Memory B cell (primary cell): ENCODE measurements around the gene SENP2.
"Not testable (repeated sequence)": the region's sequence is repeated elsewhere in the genome, so short reads cannot be mapped to it uniquely, and the experiment has no call there.

Experiments used
- ATAC-seq: fragments of 150-1000 bp; cut with Tn5 transposase; 2 replicates; pipeline ENCODE4 v1.10.0; 2021; ENCODE audit warnings: low read depth, mild to moderate bottlenecking, moderate library complexity
- DNase-seq, 2 donors: peaks; one replicate each; pipeline ENCODE4 v3.0.0; 2022; ENCODE audit warnings: low spot score in 2 of 2
- H3K27ac Mint-ChIP-seq: one replicate; pipeline ENCODE4 v1.8.0; 2022; ENCODE audit warnings: mild to moderate bottlenecking, moderate library complexity, mixed read lengths
- H3K27me3 Mint-ChIP-seq: one replicate; pipeline ENCODE4 v1.8.0; 2022; ENCODE audit warnings: mixed read lengths
- H3K36me3 Mint-ChIP-seq: one replicate; pipeline ENCODE4 v1.8.0; 2022; ENCODE audit warnings: mild to moderate bottlenecking, mixed read lengths
- H3K4me1 Mint-ChIP-seq: one replicate; pipeline ENCODE4 v1.8.0; 2022; ENCODE audit warnings: mixed read lengths
- H3K4me3 Mint-ChIP-seq: one replicate; pipeline ENCODE4 v1.8.0; 2022; ENCODE audit warnings: mild to moderate bottlenecking, moderate library complexity, mixed read lengths
- H3K9me3 Mint-ChIP-seq: one replicate; pipeline ENCODE4 v1.8.0; 2022; ENCODE audit warnings: mixed read lengths

Gene SENP2

GRCh38 chr3:185585859-185586685, at the start of gene SENP2:
Gene SENP2 (plus strand): TSS chr3:185586295. CDS start chr3:185586414, 119 bp downstream.
- Mint-ChIP-seq H3K4me3 (peak within 1 kb of the TSS; percentile 90), H3K4me1 (peaks cover 17% of the 10 kb centered on the region), H3K27ac (peak within 1 kb of the TSS; percentile 93), H3K36me3 (peaks cover 2% of the 10 kb centered on the region), H3K9me3 (no peaks in the 10 kb centered on the region), H3K27me3 (no peaks in the 10 kb centered on the region)
- DNase-seq (peak; percentile 98 to 100), ATAC-seq (peak; percentile 87)

- H3K4me1 Mint-ChIP-seq: peaks cover 5% of the 10 kb centered on the region
- peak overlapping the region; percentile 65 for H3K4me3 Mint-ChIP-seq
Observed at GRCh38 chr3:185537369-185537970, 48.6 kb upstream of the SENP2 start.

GRCh38 chr3:185539934-185540333, 46.2 kb upstream of the SENP2 start:
- Mint-ChIP-seq H3K4me3 (no peak overlapping the region), H3K4me1 (peaks cover 5% of the 10 kb centered on the region), H3K27me3 (no peaks in the 10 kb centered on the region), H3K27ac (no peak overlapping the region), H3K36me3 (no peaks in the 10 kb centered on the region), H3K9me3 (no peaks in the 10 kb centered on the region)
- no peak for DNase-seq
- no peak for ATAC-seq

More at GRCh38 chr3:185537369-185537970, 48.6 kb upstream of the SENP2 start:
- DNase-seq (no peak), ATAC-seq (peak; percentile 84)
- Mint-ChIP-seq H3K9me3 (no peaks in the 10 kb centered on the region), H3K36me3 (no peaks in the 10 kb centered on the region), H3K27me3 (no peaks in the 10 kb centered on the region), H3K27ac (peak overlapping the region; percentile 32)

- H3K9me3 Mint-ChIP-seq: no peaks in the 10 kb centered on the region
- H3K27me3 Mint-ChIP-seq: no peaks in the 10 kb centered on the region
- peaks cover 5% of the 10 kb centered on the region for H3K4me1 Mint-ChIP-seq
Observed at GRCh38 chr3:185540695-185541094, 45.4 kb upstream of the SENP2 start.

GRCh38 chr3:185549122-185549521, 37.0 kb upstream of the SENP2 start:
- peaks cover 6% of the 10 kb centered on the region for H3K4me1 Mint-ChIP-seq
- H3K36me3 Mint-ChIP-seq: no peaks in the 10 kb centered on the region
- DNase-seq: no peak

More at GRCh38 chr3:185540695-185541094, 45.4 kb upstream of the SENP2 start:
- no peak for ATAC-seq
- H3K27ac Mint-ChIP-seq: no peak overlapping the region
- no peak for DNase-seq
- H3K4me3 Mint-ChIP-seq: no peak overlapping the region
- H3K36me3 Mint-ChIP-seq: no peaks in the 10 kb centered on the region

GRCh38 chr3:185549651-185550111, 36.4 kb upstream of the SENP2 start:
- no peak overlapping the region for H3K4me3 Mint-ChIP-seq
- H3K36me3 Mint-ChIP-seq: no peaks in the 10 kb centered on the region
- ATAC-seq (no peak), DNase-seq (no peak)
- no peak overlapping the region for H3K27ac Mint-ChIP-seq
- H3K27me3 Mint-ChIP-seq: no peaks in the 10 kb centered on the region
- H3K9me3 Mint-ChIP-seq: no peaks in the 10 kb centered on the region
- peaks cover 6% of the 10 kb centered on the region for H3K4me1 Mint-ChIP-seq

More at GRCh38 chr3:185549122-185549521, 37.0 kb upstream of the SENP2 start:
- H3K9me3 Mint-ChIP-seq: no peaks in the 10 kb centered on the region
- no peak overlapping the region for H3K27ac Mint-ChIP-seq
- no peaks in the 10 kb centered on the region for H3K27me3 Mint-ChIP-seq
- H3K4me3 Mint-ChIP-seq: no peak overlapping the region
- ATAC-seq: no peak

GRCh38 chr3:185552358-185552877, 33.7 kb upstream of the SENP2 start, which contains the start of gene LIPH:
Gene LIPH (minus strand): TSS chr3:185552588. CDS start chr3:185552471, 117 bp downstream.
- Mint-ChIP-seq H3K4me1 (peaks cover 6% of the 10 kb centered on the region), H3K27me3 (no peaks in the 10 kb centered on the region), H3K4me3 (no peak within 1 kb of the TSS), H3K36me3 (no peaks in the 10 kb centered on the region), H3K27ac (no peak within 1 kb of the TSS), H3K9me3 (no peaks in the 10 kb centered on the region)
- DNase-seq (no peak), ATAC-seq (no peak)

- no peaks in the 10 kb centered on the region for H3K9me3 Mint-ChIP-seq
- H3K27me3 Mint-ChIP-seq: peaks cover 2% of the 10 kb centered on the region
- no peaks in the 10 kb centered on the region for H3K36me3 Mint-ChIP-seq
- no peak for ATAC-seq
- no peak overlapping the region for H3K27ac Mint-ChIP-seq
- DNase-seq: no peak
- peaks cover 16% of the 10 kb centered on the region for H3K4me1 Mint-ChIP-seq
- H3K4me3 Mint-ChIP-seq: no peak overlapping the region
Observed at GRCh38 chr3:185555101-185555501, 31.0 kb upstream of the SENP2 start.

GRCh38 chr3:185555860-185556347, 30.2 kb upstream of the SENP2 start:
- Mint-ChIP-seq H3K27ac (no peak overlapping the region), H3K4me1 (peaks cover 16% of the 10 kb centered on the region), H3K27me3 (peaks cover 2% of the 10 kb centered on the region), H3K36me3 (no peaks in the 10 kb centered on the region), H3K4me3 (no peak overlapping the region), H3K9me3 (no peaks in the 10 kb centered on the region)
- DNase-seq (no peak), ATAC-seq (no peak)

- not testable (repeated sequence) for ATAC-seq, DNase-seq, H3K36me3 Mint-ChIP-seq, H3K27me3 Mint-ChIP-seq, H3K9me3 Mint-ChIP-seq, H3K27ac Mint-ChIP-seq, H3K4me3 Mint-ChIP-seq
- H3K4me1 Mint-ChIP-seq: peaks cover 16% of the 10 kb centered on the region
Observed at GRCh38 chr3:185556640-185557039, 29.5 kb upstream of the SENP2 start.

- Mint-ChIP-seq H3K27ac (no peak overlapping the region), H3K27me3 (peaks cover 2% of the 10 kb centered on the region), H3K4me3 (no peak overlapping the region), H3K36me3 (no peaks in the 10 kb centered on the region), H3K4me1 (peaks cover 10% of the 10 kb centered on the region), H3K9me3 (no peaks in the 10 kb centered on the region)
- ATAC-seq (no peak), DNase-seq (no peak)
Observed at GRCh38 chr3:185558395-185558794, 27.7 kb upstream of the SENP2 start.

GRCh38 chr3:185559706-185560090, 26.4 kb upstream of the SENP2 start:
- peak overlapping the region; percentile 46 for H3K4me3 Mint-ChIP-seq
- H3K9me3 Mint-ChIP-seq: no peaks in the 10 kb centered on the region
- H3K27ac Mint-ChIP-seq: no peak overlapping the region
- ATAC-seq (no peak), DNase-seq (no peak)
- H3K4me1 Mint-ChIP-seq: peaks cover 10% of the 10 kb centered on the region
- no peaks in the 10 kb centered on the region for H3K36me3 Mint-ChIP-seq
- H3K27me3 Mint-ChIP-seq: peaks cover 3% of the 10 kb centered on the region

- DNase-seq (no peak), ATAC-seq (no peak)
- H3K4me1 Mint-ChIP-seq: peaks cover 10% of the 10 kb centered on the region
- no peak overlapping the region for H3K4me3 Mint-ChIP-seq
- H3K9me3 Mint-ChIP-seq: no peaks in the 10 kb centered on the region
- no peak overlapping the region for H3K27ac Mint-ChIP-seq
- no peaks in the 10 kb centered on the region for H3K36me3 Mint-ChIP-seq
- peaks cover 3% of the 10 kb centered on the region for H3K27me3 Mint-ChIP-seq
Observed at GRCh38 chr3:185560676-185561075, 25.4 kb upstream of the SENP2 start.

- no peak overlapping the region for H3K27ac Mint-ChIP-seq
- H3K27me3 Mint-ChIP-seq: peaks cover 3% of the 10 kb centered on the region
- ATAC-seq: no peak
- no peak for DNase-seq
- H3K4me1 Mint-ChIP-seq: peaks cover 10% of the 10 kb centered on the region
- no peak overlapping the region for H3K4me3 Mint-ChIP-seq
- H3K36me3 Mint-ChIP-seq: no peaks in the 10 kb centered on the region
- H3K9me3 Mint-ChIP-seq: no peaks in the 10 kb centered on the region
Observed at GRCh38 chr3:185561374-185561943, 24.6 kb upstream of the SENP2 start.
